Measurements from ENCODE around the gene PALD1.

The PALD1 gene

DNA sequence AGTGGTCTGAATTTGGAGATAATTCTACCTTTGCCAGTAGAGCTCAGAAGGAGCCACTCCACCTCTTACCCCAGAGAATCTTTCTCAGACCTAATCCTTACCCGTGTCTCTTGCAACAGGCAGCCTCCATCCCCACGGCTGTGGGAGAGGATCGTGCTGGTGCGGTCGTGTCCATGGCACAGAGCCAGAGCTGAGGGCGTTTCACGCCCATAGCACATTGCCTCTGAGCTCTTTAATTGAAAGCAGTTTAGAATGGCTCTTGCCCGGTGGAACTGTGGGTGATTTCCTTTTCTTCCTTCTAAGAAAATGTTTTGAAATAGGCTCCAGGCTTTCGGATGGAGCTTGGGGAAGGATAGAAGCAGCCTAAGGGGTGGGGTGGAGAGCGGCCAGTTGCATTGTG lies 82.5 kb downstream of the PALD1 start:
- TF ChIP-seq, protein P1, sequence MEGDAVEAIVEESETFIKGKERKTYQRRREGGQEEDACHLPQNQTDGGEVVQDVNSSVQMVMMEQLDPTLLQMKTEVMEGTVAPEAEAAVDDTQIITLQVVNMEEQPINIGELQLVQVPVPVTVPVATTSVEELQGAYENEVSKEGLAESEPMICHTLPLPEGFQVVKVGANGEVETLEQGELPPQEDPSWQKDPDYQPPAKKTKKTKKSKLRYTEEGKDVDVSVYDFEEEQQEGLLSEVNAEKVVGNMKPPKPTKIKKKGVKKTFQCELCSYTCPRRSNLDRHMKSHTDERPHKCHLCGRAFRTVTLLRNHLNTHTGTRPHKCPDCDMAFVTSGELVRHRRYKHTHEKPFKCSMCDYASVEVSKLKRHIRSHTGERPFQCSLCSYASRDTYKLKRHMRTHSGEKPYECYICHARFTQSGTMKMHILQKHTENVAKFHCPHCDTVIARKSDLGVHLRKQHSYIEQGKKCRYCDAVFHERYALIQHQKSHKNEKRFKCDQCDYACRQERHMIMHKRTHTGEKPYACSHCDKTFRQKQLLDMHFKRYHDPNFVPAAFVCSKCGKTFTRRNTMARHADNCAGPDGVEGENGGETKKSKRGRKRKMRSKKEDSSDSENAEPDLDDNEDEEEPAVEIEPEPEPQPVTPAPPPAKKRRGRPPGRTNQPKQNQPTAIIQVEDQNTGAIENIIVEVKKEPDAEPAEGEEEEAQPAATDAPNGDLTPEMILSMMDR (IDR thresholded peaks at IDR 0.05; ENCODE audit: control insufficient read depth, insufficient read depth, low read depth, low read length, missing control alignments): no peak
- DNase-seq (ENCODE audit: low read depth): peak; percentile 25
- H3K4me3 ChIP-seq (ENCODE audit: control insufficient read depth, low read depth, low read length): no peak overlapping the region

DNA sequence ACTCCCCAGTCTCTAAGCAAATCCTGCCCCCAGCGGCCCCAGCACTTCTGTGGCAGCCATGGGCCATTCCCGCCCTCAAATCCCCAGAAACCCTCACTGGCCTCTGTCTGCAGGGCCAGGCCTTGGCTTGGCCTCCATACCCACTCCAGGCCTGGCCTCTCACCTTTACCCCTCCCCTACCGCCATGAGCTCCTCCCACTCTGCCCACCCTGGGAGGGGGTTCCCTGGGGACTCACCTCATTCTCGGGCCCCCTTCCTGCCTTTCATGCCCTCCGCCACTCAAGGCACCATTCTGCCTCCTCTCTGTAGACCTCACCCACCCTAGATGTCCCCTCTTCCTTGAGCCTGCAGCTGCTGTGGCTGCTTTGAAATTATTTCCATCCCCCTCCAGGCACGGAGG lies 83.0 kb downstream of the PALD1 start:
- no peak for DNase-seq (ENCODE audit: low read depth)
- H3K4me3 ChIP-seq (ENCODE audit: control insufficient read depth, low read depth, low read length): no peak overlapping the region
- TF ChIP-seq, protein P1 (IDR thresholded peaks at IDR 0.05; ENCODE audit: control insufficient read depth, insufficient read depth, low read depth, low read length, missing control alignments): no peak

DNA sequence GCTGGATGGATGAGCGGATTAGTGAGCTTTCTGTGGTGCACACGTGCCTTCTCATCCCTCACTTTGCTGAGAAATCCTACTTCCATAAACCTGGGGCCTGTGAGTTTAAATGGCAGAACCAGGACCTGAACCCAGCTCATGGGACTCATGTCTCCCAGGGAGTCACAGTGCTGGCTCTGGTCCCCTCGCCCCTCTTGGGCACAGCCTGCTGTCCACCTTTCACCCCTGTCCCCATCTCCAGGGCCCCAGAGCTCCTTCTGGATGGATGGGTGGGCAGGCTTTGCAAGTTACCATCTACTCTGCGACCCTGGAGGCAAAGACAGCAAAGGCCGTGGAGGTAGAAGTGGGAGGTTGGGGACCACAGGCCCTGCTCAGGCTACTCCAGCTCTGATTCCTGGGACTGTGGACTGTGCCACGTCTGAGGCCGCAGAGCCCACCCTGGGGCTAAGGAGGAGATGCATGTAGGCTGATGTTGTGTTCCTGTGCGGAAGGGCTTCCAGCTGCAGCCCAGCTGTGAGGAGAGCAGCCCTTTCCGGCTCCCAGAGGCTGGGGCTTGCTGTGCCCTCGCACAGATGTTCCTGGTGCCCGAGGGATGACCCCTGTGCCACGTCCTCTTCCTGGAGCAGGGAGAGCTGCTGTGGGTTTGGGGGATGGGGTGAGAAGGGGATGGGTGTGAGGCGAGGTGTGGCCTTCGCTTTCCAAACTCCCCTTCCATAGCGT lies 83.6 kb downstream of the PALD1 start:
- DNase-seq (ENCODE audit: low read depth): no peak
- TF ChIP-seq, protein P1 (IDR thresholded peaks at IDR 0.05; ENCODE audit: control insufficient read depth, insufficient read depth, low read depth, low read length, missing control alignments): no peak
- H3K4me3 ChIP-seq (ENCODE audit: control insufficient read depth, low read depth, low read length): no peak overlapping the region

DNA sequence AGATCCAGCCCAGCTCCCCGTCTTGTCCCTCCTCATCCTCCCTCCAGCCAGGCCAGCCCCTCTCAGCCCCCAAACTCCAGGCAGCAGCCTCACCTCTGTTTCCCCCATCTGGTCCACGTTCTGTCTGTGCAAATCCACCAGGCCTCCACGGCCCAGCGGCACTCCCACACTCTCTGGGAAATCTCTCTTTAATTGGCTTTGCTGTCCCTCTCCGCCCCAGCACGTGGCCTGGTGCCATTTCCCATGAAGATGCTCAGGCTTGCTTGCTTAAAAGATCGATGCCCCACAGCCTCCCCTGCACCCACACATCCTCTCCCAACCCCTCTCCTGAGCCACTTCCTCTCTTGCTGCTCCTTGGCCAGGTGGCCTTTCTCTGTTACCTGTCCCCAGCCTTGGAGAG lies 84.7 kb downstream of the PALD1 start:
- TF ChIP-seq, protein P1 (IDR thresholded peaks at IDR 0.05; ENCODE audit: control insufficient read depth, insufficient read depth, low read depth, low read length, missing control alignments): no peak
- no peak for DNase-seq (ENCODE audit: low read depth)
- H3K4me3 ChIP-seq (ENCODE audit: control insufficient read depth, low read depth, low read length): no peak overlapping the region

DNA sequence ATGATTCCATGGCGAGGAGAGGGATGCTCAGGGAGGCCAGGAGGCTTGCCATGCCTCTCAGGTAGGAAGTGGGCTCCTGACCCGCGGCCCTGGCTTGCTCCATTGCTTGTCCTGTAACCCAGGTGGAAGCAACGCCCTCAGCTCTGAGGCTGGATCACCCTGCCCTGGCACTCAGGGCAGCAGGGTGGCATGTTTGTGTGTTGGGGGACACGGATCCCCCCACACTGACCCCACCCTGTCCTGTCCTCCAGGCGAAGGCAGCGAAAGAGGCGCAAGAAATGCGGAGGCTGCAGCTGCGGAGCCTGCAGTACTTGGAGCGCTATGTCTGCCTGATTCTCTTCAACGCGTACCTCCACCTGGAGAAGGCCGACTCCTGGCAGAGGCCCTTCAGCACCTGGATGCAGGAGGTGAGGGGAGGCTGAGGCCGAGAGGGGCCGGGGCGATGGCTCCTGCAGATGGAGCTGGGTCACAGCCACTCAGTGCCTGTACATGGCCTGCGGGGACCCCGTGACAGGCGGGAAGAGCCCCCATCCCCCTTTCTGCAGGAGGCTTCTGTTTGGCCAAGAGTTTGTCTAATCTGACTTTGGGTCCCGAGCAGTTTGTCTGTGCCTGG lies 85.7 kb downstream of the PALD1 start:
- H3K4me3 ChIP-seq (ENCODE audit: control insufficient read depth, low read depth, low read length): no peak overlapping the region
- TF ChIP-seq, protein P1 (IDR thresholded peaks at IDR 0.05; ENCODE audit: control insufficient read depth, insufficient read depth, low read depth, low read length, missing control alignments): no peak
- DNase-seq (ENCODE audit: low read depth): no peak

DNA sequence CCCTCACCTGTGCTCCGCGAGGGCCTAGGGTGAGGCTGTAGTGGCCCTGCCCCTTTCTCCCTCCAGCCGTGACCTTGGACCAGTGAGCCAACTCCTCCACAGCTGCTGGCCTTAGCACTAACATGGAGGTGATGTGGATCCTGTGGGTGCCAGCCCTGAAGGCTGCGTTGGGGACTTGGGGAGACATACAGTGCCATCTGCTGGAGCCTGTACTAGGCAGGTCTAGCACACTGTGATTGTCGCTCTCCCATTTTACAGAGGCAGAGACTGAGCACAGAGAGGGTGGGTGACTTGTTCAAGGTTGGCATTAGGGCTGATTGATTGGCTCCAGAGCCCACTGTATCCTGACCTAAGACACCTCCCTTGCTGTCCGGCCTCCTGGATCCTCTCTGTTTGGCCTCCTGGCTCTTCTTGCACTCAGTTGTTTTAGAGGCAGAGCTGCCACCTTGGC lies 86.4 kb downstream of the PALD1 start:
- DNase-seq (ENCODE audit: low read depth): no peak
- no peak overlapping the region for H3K4me3 ChIP-seq (ENCODE audit: control insufficient read depth, low read depth, low read length)
- TF ChIP-seq, protein P1 (IDR thresholded peaks at IDR 0.05; ENCODE audit: control insufficient read depth, insufficient read depth, low read depth, low read length, missing control alignments): no peak

All from AG09309 (cell line).